B cell (primary cell): ENCODE results near the gene ZFAND6. TPM values are rescaled to one million over a fixed set of nuclear protein-coding genes. Genes with fewer than 3 reads are reported as not detected.

Experiments
- ATAC-seq: fragments of 200-7000 bp; cut with Tn5 transposase; one replicate; pipeline ENCODE4 v1.10.0; 2021; ENCODE audit warnings: low read depth, mild to moderate bottlenecking, moderate number of reproducible peaks, moderate library complexity
- CTCF ChIA-PET: fragments of 350-600 bp; sonication (Branson Sonifier 250); formaldehyde crosslinking; loops from one replicate; lab custom pipeline; 2021; ENCODE audit warnings: antibody characterized with exemption, inconsistent platforms; lab: Charles Lee
- POLR2A ChIA-PET: fragments of 350-600 bp; sonication (Branson Sonifier 250); formaldehyde crosslinking; loops from one replicate; lab custom pipeline; 2021; ENCODE audit warnings: antibody characterized with exemption; lab: Charles Lee
- DNase-seq: peaks from one replicate; pipeline ENCODE4 v3.0.0; 2013
- H2AFZ ChIP-seq: 2 replicates; pipeline ENCODE4 v1.6.1; 2012; ENCODE audit warnings: mild to moderate bottlenecking, low read depth, low read length; ENCODE audit not compliant: insufficient read depth, poor library complexity, severe bottlenecking
- H3K27ac ChIP-seq, 2 donors: 1 replicate in 1 of 2; 2 replicates in 1 of 2; pipeline ENCODE4 v1.5.1; 2012 to 2013; ENCODE audit warnings: low read length in 2 of 2, mild to moderate bottlenecking in 2 of 2, moderate library complexity in 1 of 2
- H3K27me3 ChIP-seq, 4 experiments: fragments of 200-600 bp in 1 of 4; sonication (generic) in 1 of 4; replicated peaks in 1 of 4; 1 replicate in 2 of 4; 2 replicates in 2 of 4; pipeline versions ENCODE4 v1.6.1 to v1.7.0; 2013 to 2016; ENCODE audit warnings: low read length in 3 of 4, mild to moderate bottlenecking in 2 of 4, mixed read lengths in 1 of 4, moderate library complexity in 1 of 4; ENCODE audit not compliant: insufficient read depth in 4 of 4, control insufficient read depth in 3 of 4; ENCODE audit errors: control extremely low read depth in 1 of 4
- H3K36me3 ChIP-seq, 2 experiments: replicated peaks in 1 of 2; 1 replicate in 1 of 2; 2 replicates in 1 of 2; pipeline versions ENCODE4 v1.6.1 to v1.7.1; 2013; ENCODE audit warnings: low read length in 1 of 2; ENCODE audit not compliant: insufficient read depth in 2 of 2, control insufficient read depth in 1 of 2; ENCODE audit errors: control extremely low read depth in 1 of 2, extremely low read depth in 1 of 2
- H3K4me1 ChIP-seq, 2 donors: fragments of 200-600 bp in 1 of 2; sonication (generic) in 1 of 2; 1 replicate in 1 of 2; 2 replicates in 1 of 2; pipeline versions ENCODE4 v1.5.1 to v1.6.1; 2013 to 2017; ENCODE audit warnings: low read length in 2 of 2; ENCODE audit not compliant: control insufficient read depth in 2 of 2, insufficient read depth in 2 of 2
- H3K4me2 ChIP-seq: replicated peaks from 2 replicates; pipeline ENCODE3; 2012; ENCODE audit warnings: mild to moderate bottlenecking, low read depth, low read length; ENCODE audit not compliant: poor library complexity, severe bottlenecking
- H3K4me3 ChIP-seq, 5 experiments: fragments of 200-600 bp in 1 of 5; sonication (generic) in 1 of 5; 1 replicate in 3 of 5; 2 replicates in 2 of 5; pipeline versions ENCODE4 v1.5.1 to v1.7.0; 2011 to 2016; ENCODE audit warnings: low read length in 4 of 5, mild to moderate bottlenecking in 4 of 5, low read depth in 2 of 5, control low read depth in 1 of 5, moderate library complexity in 1 of 5; ENCODE audit not compliant: insufficient read depth in 1 of 5; ENCODE audit errors: control extremely low read depth in 1 of 5, extremely low read depth in 1 of 5
- H3K79me2 ChIP-seq: fragments of 200-600 bp; sonication (generic); one replicate; pipeline ENCODE4 v1.6.0; 2016; ENCODE audit warnings: low read length; ENCODE audit not compliant: control insufficient read depth, insufficient read depth
- H3K9ac ChIP-seq: fragments of 200-600 bp; sonication (generic); 2 replicates; pipeline ENCODE4 v1.6.1; 2017; ENCODE audit warnings: mild to moderate bottlenecking, low read length, moderate library complexity
- H3K9me3 ChIP-seq, 3 donors: one replicate each; pipeline versions ENCODE4 v1.6.1 to v1.7.1; 2013; ENCODE audit warnings: low read length in 2 of 3; ENCODE audit not compliant: control insufficient read depth in 2 of 3, insufficient read depth in 1 of 3; ENCODE audit errors: control extremely low read depth in 1 of 3
- H4K20me1 ChIP-seq: 2 replicates; pipeline ENCODE4 v1.6.0; 2012; ENCODE audit warnings: mild to moderate bottlenecking, low read length; ENCODE audit not compliant: insufficient read depth, control insufficient read depth, poor library complexity, severe bottlenecking
- H3K27ac Mint-ChIP-seq: one replicate; pipeline ENCODE4 v1.8.0; 2021; ENCODE audit warnings: mixed read lengths
- H3K27me3 Mint-ChIP-seq: one replicate; pipeline ENCODE4 v1.8.0; 2021; ENCODE audit warnings: mixed read lengths
- H3K4me1 Mint-ChIP-seq: one replicate; pipeline ENCODE4 v1.8.0; 2021; ENCODE audit warnings: mixed read lengths
- H3K4me3 Mint-ChIP-seq: one replicate; pipeline ENCODE4 v1.8.0; 2021; ENCODE audit warnings: mixed read lengths
- H3K9me3 Mint-ChIP-seq: one replicate; pipeline ENCODE4 v1.8.0; 2022; ENCODE audit warnings: mixed read lengths; ENCODE audit not compliant: insufficient read depth
- EZH2 ChIP-seq: IDR thresholded peaks from 2 replicates; pipeline ENCODE4 v1.6.1; 2012; ENCODE audit warnings: borderline replicate concordance, low read depth, mild to moderate bottlenecking, moderate library complexity, low read length; ENCODE audit not compliant: insufficient read depth, poor library complexity, severe bottlenecking
- WGBS: methylation state at CpG from one replicate; pipeline ENCODE4 v1.1.5; 2013; ENCODE audit warnings: missing lambda C conversion rate; ENCODE audit not compliant: insufficient coverage; 5-methylcytosine and 5-hydroxymethylcytosine counted together
- intact Hi-C: fragments of 100-400 bp; cut with micrococcal nuclease; formaldehyde crosslinking; loops from one replicate; pipeline ENCODE4 v1.10.0; 2022
- polyA plus RNA-seq: library from polyadenylated mRNA; depleted of rRNA; stranded (reverse); fragments of >200 nt; gene quantifications from 2 replicates; pipeline ENCODE4 v1.2.3, GENCODE V29; 2012
- total RNA-seq, 2 donors: library from RNA; stranded (reverse); fragments of 120-200 nt in 1 of 2; gene quantifications; 1 replicate in 1 of 2; 2 replicates in 1 of 2; pipeline versions ENCODE4 v1.2.3 to v1.2.4, GENCODE V29; 2013 to 2022
- TF ChIP-seq, protein P1 (sequence below): fragments of 200-600 bp; IDR thresholded peaks from one replicate; pipeline ENCODE4 v1.8.0; 2022; ENCODE audit warnings: antibody characterized with exemption, mild to moderate bottlenecking

ZFAND6 gene
- total and polyA plus RNA-seq, 2 donors (not counting 1 experiment from before 2014, with no cell fraction given), result 60.6 to 144 TPM

- Histone ChIP-seq H3K36me3 (no peaks in the 10 kb centered on the region), H3K79me2 (peaks cover 32% of the 10 kb centered on the region), H3K27me3 (no peaks in the 10 kb centered on the region), H3K9ac (no peak overlapping the region), H4K20me1 (no peaks in the 10 kb centered on the region), H3K27ac (peak overlapping the region; percentile 71 to 76), H3K4me1 (peaks cover 41 to 47% of the 10 kb centered on the region in 2 donors), H3K4me2 (peak overlapping the region; percentile 65), H2AFZ (no peak overlapping the region), H3K4me3 (peak overlapping the region in 1 of 5 experiments; percentile 34), H3K9me3 (peaks cover 0 to 25% (median 0%) of the 10 kb centered on the region in 3 donors)
- Mint-ChIP-seq H3K4me3 (peak overlapping the region; percentile 73), H3K9me3 (peaks cover 8% of the 10 kb centered on the region), H3K27me3 (no peaks in the 10 kb centered on the region), H3K4me1 (peaks cover 72% of the 10 kb centered on the region), H3K27ac (peak overlapping the region; percentile 92)
- intact Hi-C loops, result loop anchor here (2.0 to 10.0 kb wide), 2 partner anchors 33 to 1447 kb away; partner anchors contain the start of gene CHRNA5
- POLR2A ChIA-PET, result interaction anchor here (1.0 kb wide), 1 partner anchor 50 kb away, joined by 3 read pairs; no protein-coding TSS in a partner anchor
- no CpG with 5 or more reads among the region's 3 CpGs for WGBS
- TF ChIP-seq EZH2, result no peak
- TF ChIP-seq, protein P1, sequence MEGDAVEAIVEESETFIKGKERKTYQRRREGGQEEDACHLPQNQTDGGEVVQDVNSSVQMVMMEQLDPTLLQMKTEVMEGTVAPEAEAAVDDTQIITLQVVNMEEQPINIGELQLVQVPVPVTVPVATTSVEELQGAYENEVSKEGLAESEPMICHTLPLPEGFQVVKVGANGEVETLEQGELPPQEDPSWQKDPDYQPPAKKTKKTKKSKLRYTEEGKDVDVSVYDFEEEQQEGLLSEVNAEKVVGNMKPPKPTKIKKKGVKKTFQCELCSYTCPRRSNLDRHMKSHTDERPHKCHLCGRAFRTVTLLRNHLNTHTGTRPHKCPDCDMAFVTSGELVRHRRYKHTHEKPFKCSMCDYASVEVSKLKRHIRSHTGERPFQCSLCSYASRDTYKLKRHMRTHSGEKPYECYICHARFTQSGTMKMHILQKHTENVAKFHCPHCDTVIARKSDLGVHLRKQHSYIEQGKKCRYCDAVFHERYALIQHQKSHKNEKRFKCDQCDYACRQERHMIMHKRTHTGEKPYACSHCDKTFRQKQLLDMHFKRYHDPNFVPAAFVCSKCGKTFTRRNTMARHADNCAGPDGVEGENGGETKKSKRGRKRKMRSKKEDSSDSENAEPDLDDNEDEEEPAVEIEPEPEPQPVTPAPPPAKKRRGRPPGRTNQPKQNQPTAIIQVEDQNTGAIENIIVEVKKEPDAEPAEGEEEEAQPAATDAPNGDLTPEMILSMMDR, result no peak
- no peak for ATAC-seq
- CTCF ChIA-PET, result interaction anchor here (2.5 kb wide), 1 partner anchor 19 kb away, joined by 9 read pairs; no protein-coding TSS in a partner anchor
- no peak for DNase-seq
These were observed 47.9 kb upstream of the ZFAND6 start for GRCh38 chr15:80011596-80011995.

DNA sequence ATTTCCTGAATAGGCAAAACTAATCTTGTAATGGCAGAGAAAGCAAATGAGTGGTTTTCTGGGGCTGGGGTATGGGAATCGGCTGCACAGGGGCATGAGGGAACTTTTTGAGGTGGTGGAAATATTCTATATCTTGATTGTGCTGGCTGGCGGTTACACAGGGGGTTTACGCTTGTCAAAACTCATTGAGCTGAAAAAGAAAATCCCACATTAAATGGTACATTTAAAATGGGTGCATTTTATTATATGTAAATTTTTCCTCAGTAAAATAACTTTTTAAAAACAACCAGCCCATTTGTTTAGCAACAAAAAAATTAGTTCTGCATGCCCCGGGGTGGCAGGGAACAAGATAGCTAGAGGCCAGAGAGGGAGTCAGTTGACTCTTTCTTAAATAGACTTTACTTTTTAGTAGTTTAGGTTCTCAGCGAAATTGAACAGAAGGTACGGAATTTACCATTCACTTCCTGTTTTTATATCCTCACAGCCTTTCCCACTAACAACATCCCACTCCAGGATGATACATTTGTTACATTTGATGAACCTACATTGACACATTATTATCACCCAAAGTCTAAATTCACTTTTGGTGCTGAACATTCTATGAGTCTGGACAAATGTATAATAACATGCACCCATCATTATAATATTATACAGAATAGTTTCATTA, 47.3 kb upstream of the ZFAND6 start:
- TF ChIP-seq, protein P1, result no peak
- TF ChIP-seq EZH2, result no peak
- Histone ChIP-seq H3K4me3 (peak overlapping the region in 1 of 5 experiments; percentile 34), H3K79me2 (peaks cover 37% of the 10 kb centered on the region), H4K20me1 (no peaks in the 10 kb centered on the region), H3K27ac (peak overlapping the region; percentile 22 to 76), H3K36me3 (no peaks in the 10 kb centered on the region), H3K4me2 (peak overlapping the region; percentile 65), H3K27me3 (no peaks in the 10 kb centered on the region), H3K4me1 (peaks cover 42 to 51% of the 10 kb centered on the region in 2 donors), H2AFZ (no peak overlapping the region), H3K9ac (no peak overlapping the region), H3K9me3 (peaks cover 0 to 26% (median 0%) of the 10 kb centered on the region in 3 donors)
- CTCF ChIA-PET, result interaction anchor here (2.5 kb wide), 1 partner anchor 20 kb away, joined by 9 read pairs; no protein-coding TSS in a partner anchor
- no peak for DNase-seq
- no peaks in the 10 kb centered on the region for H3K27me3 Mint-ChIP-seq
- peaks cover 74% of the 10 kb centered on the region for H3K4me1 Mint-ChIP-seq
- H3K27ac Mint-ChIP-seq, result peak overlapping the region; percentile 92
- ATAC-seq, result no peak
- H3K9me3 Mint-ChIP-seq, result peaks cover 8% of the 10 kb centered on the region
- WGBS, result 40% methylated on average over 1 of the region's 6 CpGs
- peak overlapping the region; percentile 52 for H3K4me3 Mint-ChIP-seq
- intact Hi-C loops, result loop anchor here (10.0 kb wide), 1 partner anchor 1447 kb away; the partner anchor contains the start of gene CHRNA5
- POLR2A ChIA-PET, result interaction anchor here (1.0 kb wide), 1 partner anchor 49 kb away, joined by 3 read pairs; no protein-coding TSS in a partner anchor
